Measurements from ENCODE around the gene CASZ1. TPM values are rescaled to one million over a fixed set of nuclear protein-coding genes. Genes with fewer than 3 reads are reported as not detected.

Gene CASZ1
- total RNA-seq, 1 donor: under 0.01 TPM

- DNase-seq (ENCODE audit: low read depth): no peak
- no peak for TF ChIP-seq CTCF (IDR thresholded peaks at IDR 0.05; ENCODE audit: insufficient read depth, low read depth, low read length)
- no peak overlapping the region for H3K4me3 ChIP-seq (ENCODE audit: low read depth, low read length)
Measured at GRCh38 chr1:10684221-10684620, 112.2 kb downstream of the CASZ1 start.

GRCh38 chr1:10682449-10683309 is 113.8 kb downstream of the CASZ1 start:
- no peak for TF ChIP-seq CTCF (IDR thresholded peaks at IDR 0.05; ENCODE audit: insufficient read depth, low read depth, low read length)
- no peak for DNase-seq (ENCODE audit: low read depth)
- no peak overlapping the region for H3K4me3 ChIP-seq (ENCODE audit: low read depth, low read length)

- no peak for DNase-seq (ENCODE audit: low read depth)
- H3K4me3 ChIP-seq (ENCODE audit: low read depth, low read length): no peak overlapping the region
- TF ChIP-seq CTCF (IDR thresholded peaks at IDR 0.05; ENCODE audit: insufficient read depth, low read depth, low read length): no peak
Measured at GRCh38 chr1:10682108-10682445, 114.4 kb downstream of the CASZ1 start.

- no peak for TF ChIP-seq CTCF (IDR thresholded peaks at IDR 0.05; ENCODE audit: insufficient read depth, low read depth, low read length)
- no peak for DNase-seq (ENCODE audit: low read depth)
- H3K4me3 ChIP-seq (ENCODE audit: low read depth, low read length): no peak overlapping the region
Measured at GRCh38 chr1:10681296-10682107, 114.9 kb downstream of the CASZ1 start.

GRCh38 chr1:10680487-10680886 is 116.0 kb downstream of the CASZ1 start:
- H3K4me3 ChIP-seq (ENCODE audit: low read depth, low read length): no peak overlapping the region
- no peak for DNase-seq (ENCODE audit: low read depth)
- TF ChIP-seq CTCF (IDR thresholded peaks at IDR 0.05; ENCODE audit: insufficient read depth, low read depth, low read length): no peak

- DNase-seq (ENCODE audit: low read depth): peak; percentile 72
- no peak overlapping the region for H3K4me3 ChIP-seq (ENCODE audit: low read depth, low read length)
- no peak for TF ChIP-seq CTCF (IDR thresholded peaks at IDR 0.05; ENCODE audit: insufficient read depth, low read depth, low read length)
Measured at GRCh38 chr1:10679496-10680220, 116.8 kb downstream of the CASZ1 start.

Measured in fibroblast of villous mesenchyme (primary cell).